ENCODE measurements around the gene LMOD1. TPM values are rescaled to one million over a fixed set of nuclear protein-coding genes. Genes with fewer than 3 reads are reported as not detected.

LMOD1 gene
- total and polyA plus RNA-seq, 2 donors (not counting 1 experiment from before 2014, with no cell fraction given): not detected

DNA sequence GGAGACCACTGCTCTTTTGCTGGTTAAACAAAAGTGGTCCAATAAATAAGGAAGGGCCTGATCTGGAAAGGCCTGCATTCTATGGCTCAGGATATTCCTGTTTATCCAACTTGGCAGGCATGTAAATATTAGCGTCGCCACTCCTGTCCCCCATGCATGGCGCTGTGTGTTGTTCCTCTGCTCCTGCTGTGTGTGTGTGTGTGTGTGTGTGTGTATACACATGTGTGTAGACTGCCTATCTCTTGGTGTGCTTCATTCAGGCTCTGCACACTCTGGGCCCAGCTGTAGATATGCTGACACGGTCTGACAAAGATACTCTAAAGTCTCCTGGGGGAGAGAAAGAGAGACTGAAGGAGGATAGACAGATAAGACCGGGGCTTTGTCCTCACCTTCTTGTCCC, 6.8 kb downstream of the LMOD1 start:
- Histone ChIP-seq H3K9ac (ENCODE audit: low read length) (no peak overlapping the region), H3K27ac (ENCODE audit: low read length in 2 of 2) (no peak overlapping the region), H3K4me2 (replicated peaks; ENCODE audit: low read depth, low read length, poor library complexity, severe bottlenecking) (no peak overlapping the region), H3K36me3 (replicated peaks in 1 of 2; ENCODE audit: control extremely low read depth in 1 of 2, control insufficient read depth in 1 of 2, extremely low read depth in 1 of 2, insufficient read depth in 2 of 2, low read length in 1 of 2) (no peaks in the 10 kb centered on the region), H3K79me2 (ENCODE audit: control insufficient read depth, insufficient read depth, low read length) (no peaks in the 10 kb centered on the region), H4K20me1 (ENCODE audit: control insufficient read depth, insufficient read depth, low read length, poor library complexity, severe bottlenecking) (no peaks in the 10 kb centered on the region), H3K27me3 (replicated peaks in 1 of 4; ENCODE audit: control extremely low read depth in 1 of 4, control insufficient read depth in 3 of 4, insufficient read depth in 4 of 4, low read length in 3 of 4) (peaks cover 0 to 21% (median 7%) of the 10 kb centered on the region in 4 experiments), H3K4me3 (ENCODE audit: control extremely low read depth in 1 of 5, extremely low read depth in 1 of 5, insufficient read depth in 1 of 5, low read depth in 2 of 5, low read length in 4 of 5) (no peak overlapping the region), H3K4me1 (ENCODE audit: control insufficient read depth in 2 of 2, insufficient read depth in 2 of 2, low read length in 2 of 2) (no peaks in the 10 kb centered on the region), H2AFZ (ENCODE audit: insufficient read depth, low read depth, low read length, poor library complexity, severe bottlenecking) (no peak overlapping the region), H3K9me3 (ENCODE audit: control extremely low read depth in 1 of 3, control insufficient read depth in 2 of 3, insufficient read depth in 1 of 3, low read length in 2 of 3) (no peaks in the 10 kb centered on the region)
- Mint-ChIP-seq H3K4me1 (no peaks in the 10 kb centered on the region), H3K27me3 (peaks cover 36% of the 10 kb centered on the region), H3K27ac (no peak overlapping the region), H3K4me3 (no peak overlapping the region), H3K9me3 (ENCODE audit: insufficient read depth) (no peaks in the 10 kb centered on the region)
- ATAC-seq (ENCODE audit: low read depth) (no peak), DNase-seq (no peak)
- 91% methylated on average over 5 of the region's 5 CpGs for WGBS (ENCODE audit: insufficient coverage)
- TF ChIP-seq EZH2 (IDR thresholded peaks at IDR 0.05; ENCODE audit: borderline replicate concordance, insufficient read depth, low read depth, low read length, poor library complexity, severe bottlenecking): no peak
- TF ChIP-seq, protein P1, sequence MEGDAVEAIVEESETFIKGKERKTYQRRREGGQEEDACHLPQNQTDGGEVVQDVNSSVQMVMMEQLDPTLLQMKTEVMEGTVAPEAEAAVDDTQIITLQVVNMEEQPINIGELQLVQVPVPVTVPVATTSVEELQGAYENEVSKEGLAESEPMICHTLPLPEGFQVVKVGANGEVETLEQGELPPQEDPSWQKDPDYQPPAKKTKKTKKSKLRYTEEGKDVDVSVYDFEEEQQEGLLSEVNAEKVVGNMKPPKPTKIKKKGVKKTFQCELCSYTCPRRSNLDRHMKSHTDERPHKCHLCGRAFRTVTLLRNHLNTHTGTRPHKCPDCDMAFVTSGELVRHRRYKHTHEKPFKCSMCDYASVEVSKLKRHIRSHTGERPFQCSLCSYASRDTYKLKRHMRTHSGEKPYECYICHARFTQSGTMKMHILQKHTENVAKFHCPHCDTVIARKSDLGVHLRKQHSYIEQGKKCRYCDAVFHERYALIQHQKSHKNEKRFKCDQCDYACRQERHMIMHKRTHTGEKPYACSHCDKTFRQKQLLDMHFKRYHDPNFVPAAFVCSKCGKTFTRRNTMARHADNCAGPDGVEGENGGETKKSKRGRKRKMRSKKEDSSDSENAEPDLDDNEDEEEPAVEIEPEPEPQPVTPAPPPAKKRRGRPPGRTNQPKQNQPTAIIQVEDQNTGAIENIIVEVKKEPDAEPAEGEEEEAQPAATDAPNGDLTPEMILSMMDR (IDR thresholded peaks at IDR 0.05): no peak
- ChIA-PET POLR2A (no interaction called here), CTCF (no interaction called here)
- intact Hi-C loops (cut with micrococcal nuclease): no loop called here

DNA sequence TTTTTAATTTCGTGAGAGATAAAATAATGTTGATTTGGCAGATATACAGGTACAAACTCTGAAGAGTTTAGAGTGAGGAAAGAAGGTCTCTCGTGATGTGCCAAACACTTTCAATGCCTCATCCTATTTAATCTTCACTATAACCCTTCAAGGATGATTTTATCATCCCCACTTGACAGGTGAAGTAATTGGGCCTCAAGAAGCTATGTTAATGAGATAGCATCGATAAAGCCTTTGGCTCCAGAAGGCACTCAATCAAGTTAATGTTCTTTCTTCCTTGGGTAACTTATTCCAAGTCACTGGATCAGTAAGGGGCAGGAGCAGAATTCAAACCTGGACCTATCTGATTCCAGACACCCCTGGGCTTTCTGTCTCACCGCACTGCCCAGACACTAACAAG, 7.2 kb downstream of the LMOD1 start:
- ATAC-seq (ENCODE audit: low read depth) (no peak), DNase-seq (no peak)
- H3K4me1 Mint-ChIP-seq: no peaks in the 10 kb centered on the region
- Histone ChIP-seq H3K4me1 (ENCODE audit: control insufficient read depth in 2 of 2, insufficient read depth in 2 of 2, low read length in 2 of 2) (no peaks in the 10 kb centered on the region), H3K36me3 (replicated peaks in 1 of 2; ENCODE audit: control extremely low read depth in 1 of 2, control insufficient read depth in 1 of 2, extremely low read depth in 1 of 2, insufficient read depth in 2 of 2, low read length in 1 of 2) (no peaks in the 10 kb centered on the region), H3K27me3 (replicated peaks in 1 of 4; ENCODE audit: control extremely low read depth in 1 of 4, control insufficient read depth in 3 of 4, insufficient read depth in 4 of 4, low read length in 3 of 4) (peaks cover 0 to 20% (median 6%) of the 10 kb centered on the region in 4 experiments), H4K20me1 (ENCODE audit: control insufficient read depth, insufficient read depth, low read length, poor library complexity, severe bottlenecking) (no peaks in the 10 kb centered on the region), H3K9me3 (ENCODE audit: control extremely low read depth in 1 of 3, control insufficient read depth in 2 of 3, insufficient read depth in 1 of 3, low read length in 2 of 3) (no peaks in the 10 kb centered on the region), H3K79me2 (ENCODE audit: control insufficient read depth, insufficient read depth, low read length) (no peaks in the 10 kb centered on the region), H2AFZ (ENCODE audit: insufficient read depth, low read depth, low read length, poor library complexity, severe bottlenecking) (no peak overlapping the region), H3K4me3 (ENCODE audit: control extremely low read depth in 1 of 5, extremely low read depth in 1 of 5, insufficient read depth in 1 of 5, low read depth in 2 of 5, low read length in 4 of 5) (no peak overlapping the region), H3K9ac (ENCODE audit: low read length) (no peak overlapping the region), H3K4me2 (replicated peaks; ENCODE audit: low read depth, low read length, poor library complexity, severe bottlenecking) (no peak overlapping the region), H3K27ac (ENCODE audit: low read length in 2 of 2) (no peak overlapping the region)
- no peaks in the 10 kb centered on the region for H3K9me3 Mint-ChIP-seq (ENCODE audit: insufficient read depth)
- 100% methylated on average over 1 of the region's 4 CpGs for WGBS (ENCODE audit: insufficient coverage)
- no peak overlapping the region for H3K27ac Mint-ChIP-seq
- no peak for TF ChIP-seq EZH2 (IDR thresholded peaks at IDR 0.05; ENCODE audit: borderline replicate concordance, insufficient read depth, low read depth, low read length, poor library complexity, severe bottlenecking)
- TF ChIP-seq, protein P1 (IDR thresholded peaks at IDR 0.05): no peak
- ChIA-PET POLR2A (no interaction called here), CTCF (no interaction called here)
- intact Hi-C loops (cut with micrococcal nuclease): no loop called here
- H3K27me3 Mint-ChIP-seq: peaks cover 36% of the 10 kb centered on the region
- no peak overlapping the region for H3K4me3 Mint-ChIP-seq

All from B cell (primary cell).